GM12801 (cell line): ENCODE data around the gene STN1.

ENCODE experiments used
- TF ChIP-seq, protein P1 (sequence below): IDR thresholded peaks from one replicate; pipeline ENCODE4 v1.5.1; 2011; ENCODE audit warnings: control low read depth; ENCODE audit not compliant: insufficient read length; ENCODE audit errors: extremely low read depth

Gene STN1

DNA sequence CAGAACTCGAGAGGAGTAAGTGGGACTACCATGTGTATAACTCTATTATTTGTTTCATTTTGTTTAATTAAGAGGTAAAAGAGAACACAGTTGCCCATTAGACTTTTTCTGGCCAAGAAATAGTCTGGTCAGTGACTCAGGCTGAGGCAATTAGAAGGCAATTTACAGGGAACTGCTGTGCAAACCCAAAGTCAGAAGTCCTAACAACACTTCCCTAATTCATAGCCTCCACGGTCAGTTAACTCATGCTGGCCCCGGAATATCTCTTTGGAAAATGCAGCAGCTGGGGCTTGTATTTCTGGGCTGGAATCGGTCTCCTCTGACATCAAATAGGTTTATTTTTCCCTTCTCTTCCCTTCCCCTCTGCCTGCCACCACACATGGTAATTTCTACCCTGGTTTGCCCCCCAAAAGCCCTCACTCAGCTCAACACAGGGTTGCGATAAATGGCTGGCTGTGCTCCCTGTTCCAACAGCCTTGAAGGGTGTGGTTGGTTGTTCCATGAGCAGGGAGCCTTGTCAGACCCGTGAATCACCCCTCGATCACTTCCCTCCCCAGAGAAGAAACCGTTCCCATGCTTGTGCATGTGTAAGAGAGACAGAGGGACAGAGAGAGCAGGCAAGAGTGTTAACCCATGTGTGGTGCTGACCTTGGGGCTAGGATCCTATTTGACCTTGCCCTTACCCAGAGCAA lies 68.0 kb downstream of the STN1 start:
- TF ChIP-seq, protein P1, sequence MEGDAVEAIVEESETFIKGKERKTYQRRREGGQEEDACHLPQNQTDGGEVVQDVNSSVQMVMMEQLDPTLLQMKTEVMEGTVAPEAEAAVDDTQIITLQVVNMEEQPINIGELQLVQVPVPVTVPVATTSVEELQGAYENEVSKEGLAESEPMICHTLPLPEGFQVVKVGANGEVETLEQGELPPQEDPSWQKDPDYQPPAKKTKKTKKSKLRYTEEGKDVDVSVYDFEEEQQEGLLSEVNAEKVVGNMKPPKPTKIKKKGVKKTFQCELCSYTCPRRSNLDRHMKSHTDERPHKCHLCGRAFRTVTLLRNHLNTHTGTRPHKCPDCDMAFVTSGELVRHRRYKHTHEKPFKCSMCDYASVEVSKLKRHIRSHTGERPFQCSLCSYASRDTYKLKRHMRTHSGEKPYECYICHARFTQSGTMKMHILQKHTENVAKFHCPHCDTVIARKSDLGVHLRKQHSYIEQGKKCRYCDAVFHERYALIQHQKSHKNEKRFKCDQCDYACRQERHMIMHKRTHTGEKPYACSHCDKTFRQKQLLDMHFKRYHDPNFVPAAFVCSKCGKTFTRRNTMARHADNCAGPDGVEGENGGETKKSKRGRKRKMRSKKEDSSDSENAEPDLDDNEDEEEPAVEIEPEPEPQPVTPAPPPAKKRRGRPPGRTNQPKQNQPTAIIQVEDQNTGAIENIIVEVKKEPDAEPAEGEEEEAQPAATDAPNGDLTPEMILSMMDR = no peak

DNA sequence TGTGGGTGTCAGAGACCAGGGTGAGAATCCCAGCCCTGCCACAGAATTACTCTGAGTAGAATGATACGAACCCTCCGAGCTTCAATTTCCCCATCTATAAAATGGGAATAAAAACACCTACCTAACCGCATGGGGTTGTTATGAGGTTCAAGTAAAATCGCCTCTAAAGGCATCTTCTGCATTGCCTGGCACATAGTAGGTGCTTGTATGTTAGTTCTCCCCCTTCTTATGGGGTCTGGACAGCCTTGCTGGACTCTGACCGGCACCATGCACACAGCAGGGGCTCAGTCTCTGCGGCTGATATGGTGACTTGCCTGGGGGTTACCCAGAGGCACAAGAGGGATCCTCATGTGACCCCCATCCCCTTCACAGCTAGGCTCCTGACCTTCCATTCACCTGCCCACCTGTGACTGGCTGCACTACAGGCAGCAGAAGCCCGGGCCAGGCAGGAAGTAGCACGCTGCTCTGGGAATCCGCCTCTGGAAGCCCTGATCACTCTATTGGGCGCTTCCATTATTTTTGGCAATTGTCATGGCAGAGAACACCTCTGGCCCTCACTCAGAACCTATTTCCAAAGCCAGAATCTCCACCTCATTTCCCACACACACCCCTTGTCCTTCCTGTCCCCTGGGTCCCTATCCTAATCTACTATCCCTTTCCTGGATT lies 68.6 kb downstream of the STN1 start:
- TF ChIP-seq, protein P1 = no peak

DNA sequence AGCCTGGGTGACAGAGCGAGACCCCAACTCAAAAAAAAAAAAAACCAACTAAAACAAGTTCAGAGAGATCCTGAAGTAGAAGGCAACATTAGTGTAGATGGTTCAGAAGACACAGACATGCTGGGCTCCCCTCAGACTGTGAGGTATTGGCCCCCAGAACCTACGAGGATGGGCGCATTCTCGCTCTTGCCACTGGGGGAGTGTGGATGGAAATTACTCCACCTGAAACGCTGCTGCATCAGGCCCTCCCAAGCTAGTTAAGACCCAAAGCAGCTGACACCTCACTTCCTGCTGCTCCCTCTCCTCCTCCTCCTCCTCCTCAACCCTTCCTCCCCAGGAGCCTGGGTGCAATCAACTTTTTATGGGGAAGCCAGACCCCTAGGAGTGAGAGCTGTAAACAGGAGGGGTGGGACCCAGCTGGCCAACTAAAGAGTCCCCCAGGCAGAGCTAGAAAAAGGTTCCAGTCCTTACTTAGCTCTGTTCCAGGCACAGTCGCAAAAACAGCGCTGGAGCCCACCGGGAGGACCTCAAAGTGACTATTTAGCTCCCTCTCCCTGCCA lies 70.0 kb downstream of the STN1 start:
- TF ChIP-seq, protein P1 = no peak

DNA sequence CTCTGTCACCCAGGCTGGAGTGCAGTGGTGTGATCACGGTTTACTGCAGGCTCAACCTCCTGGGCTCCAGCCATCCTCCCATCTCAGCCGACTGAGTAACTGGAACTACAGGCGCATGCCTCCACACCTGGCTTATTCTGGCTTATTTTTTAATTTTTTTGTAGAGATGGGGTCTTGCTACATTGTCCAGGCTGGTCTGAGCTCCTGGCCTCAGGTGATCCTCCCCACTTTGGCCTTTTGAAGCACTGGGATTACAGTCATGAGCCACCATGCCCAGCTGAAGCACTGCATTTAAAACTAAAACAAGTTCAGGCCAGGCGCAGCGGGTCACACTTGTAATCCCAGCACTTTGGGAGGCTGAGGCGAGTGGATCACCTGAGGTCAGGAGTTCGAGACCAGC lies 70.6 kb downstream of the STN1 start:
- TF ChIP-seq, protein P1 = no peak

DNA sequence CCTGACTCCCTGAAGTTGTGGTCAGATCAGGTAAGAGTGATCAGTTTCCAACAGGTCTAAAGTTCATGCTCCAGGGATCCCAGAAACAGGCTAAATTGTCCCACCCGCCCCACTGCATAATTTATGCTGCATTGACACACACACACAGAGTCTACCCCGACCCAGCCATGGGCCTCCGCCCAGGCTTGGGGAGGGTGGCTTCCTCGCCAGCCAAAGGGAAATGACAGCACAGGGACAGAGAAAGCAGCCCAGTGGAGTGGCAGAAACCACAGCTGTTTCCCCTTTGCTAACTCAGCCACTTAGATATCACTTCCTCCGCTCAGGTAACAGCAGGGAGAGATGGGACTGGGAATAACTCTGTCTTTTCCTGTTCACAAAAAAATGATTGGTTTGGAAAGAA lies 72.0 kb downstream of the STN1 start:
- TF ChIP-seq, protein P1 = no peak

DNA sequence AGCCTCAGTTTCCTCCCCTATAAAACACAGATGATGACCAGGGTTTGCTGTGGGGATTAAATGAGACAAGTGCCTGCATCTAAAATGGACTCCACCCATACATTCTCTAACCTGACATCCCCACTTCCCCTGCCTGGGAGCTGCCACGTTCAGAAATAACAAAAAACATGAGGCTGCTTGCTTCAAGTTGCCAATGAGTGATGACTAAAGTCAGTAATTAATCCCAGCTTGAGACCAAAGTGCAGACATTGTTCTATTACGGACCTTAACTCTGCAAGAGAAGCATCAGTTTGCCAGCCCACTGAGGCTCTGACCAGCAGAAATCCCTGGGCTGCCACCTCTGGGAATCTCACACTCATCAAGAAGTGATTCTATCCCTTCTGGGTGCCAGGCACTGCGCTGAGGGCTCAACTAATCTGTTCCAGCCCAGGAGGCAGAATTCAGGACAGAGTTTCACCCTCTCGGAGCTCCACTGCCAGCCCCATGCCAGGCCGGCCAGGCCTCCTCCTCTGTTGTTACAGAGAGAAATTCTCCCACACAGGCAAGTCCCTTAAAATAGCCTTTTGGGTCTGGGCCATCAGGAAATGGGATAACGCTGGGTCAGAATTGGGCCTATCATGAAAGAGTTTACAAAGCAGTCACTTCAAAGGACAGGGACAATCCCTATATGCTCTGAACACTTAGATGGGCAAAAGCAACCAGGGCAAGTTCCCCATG lies 74.0 kb downstream of the STN1 start:
- TF ChIP-seq, protein P1 = no peak

DNA sequence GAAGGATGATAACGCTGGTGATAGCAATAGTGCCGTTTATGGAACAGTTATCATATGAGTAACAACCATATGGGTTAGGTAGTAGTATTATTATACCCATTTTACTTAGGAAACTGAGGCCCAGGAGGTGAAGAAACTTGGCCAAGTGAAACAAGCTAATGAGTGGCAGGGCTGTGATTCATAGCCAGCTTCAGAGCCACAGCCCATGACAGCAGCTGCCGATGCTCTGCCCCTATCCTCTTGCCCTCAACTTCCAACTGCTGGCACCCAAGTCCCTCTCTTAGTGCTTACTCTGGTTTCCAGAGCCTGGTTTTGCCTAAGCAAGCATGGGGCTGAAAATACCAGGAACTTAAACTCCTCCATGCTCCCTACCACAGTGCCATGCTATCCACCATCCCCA lies 74.9 kb downstream of the STN1 start:
- TF ChIP-seq, protein P1 = no peak
